IMR-90 (cell line): ENCODE measurements around the gene GLI1.
"Not testable (repeated sequence)": the region's sequence is repeated elsewhere in the genome, so short reads cannot be mapped to it uniquely, and the experiment has no call there.

ENCODE experiments used
- CEBPB ChIP-seq: IDR thresholded peaks from 2 replicates; pipeline ENCODE4 v1.6.1; 2012; ENCODE audit warnings: low read depth, low read length, improper control_type of control experiment
- MAZ ChIP-seq: IDR thresholded peaks from 2 replicates; pipeline ENCODE4 v1.6.1; 2012; ENCODE audit warnings: low read depth, mild to moderate bottlenecking, low read length, improper control_type of control experiment, moderate library complexity, borderline replicate concordance
- MXI1 ChIP-seq: IDR thresholded peaks from 2 replicates; pipeline ENCODE4 v1.6.1; 2012; ENCODE audit warnings: low read depth, mild to moderate bottlenecking, low read length, moderate library complexity, borderline replicate concordance
- POLR2A ChIP-seq: IDR thresholded peaks from 2 replicates; pipeline ENCODE4 v1.6.1; 2012; ENCODE audit warnings: mild to moderate bottlenecking, low read depth, low read length
- RAD21 ChIP-seq: IDR thresholded peaks from 2 replicates; pipeline ENCODE4 v1.6.1; 2012; ENCODE audit warnings: low read length, improper control_type of control experiment
- RCOR1 ChIP-seq: IDR thresholded peaks from 2 replicates; pipeline ENCODE4 v1.6.1; 2012; ENCODE audit warnings: mild to moderate bottlenecking, low read length, improper control_type of control experiment; ENCODE audit not compliant: insufficient replicate concordance
- RFX5 ChIP-seq: IDR thresholded peaks from 2 replicates; pipeline ENCODE4 v1.8.0; 2012; ENCODE audit warnings: low read depth, mild to moderate bottlenecking, low read length, moderate library complexity
- TF ChIP-seq, protein P1 (sequence below): conservative IDR thresholded peaks from 2 replicates; pipeline ENCODE4 v1.5.1; 2012; ENCODE audit warnings: mild to moderate bottlenecking, low read depth, low read length, improper control_type of control experiment
- TF ChIP-seq, protein P2 (sequence below): fragments of 150-350 bp; IDR thresholded peaks from 2 replicates; pipeline ENCODE4 v1.6.1; 2017; ENCODE audit warnings: mild to moderate bottlenecking, antibody characterized with exemption, low read length, low read depth

- TF ChIP-seq, protein P1, sequence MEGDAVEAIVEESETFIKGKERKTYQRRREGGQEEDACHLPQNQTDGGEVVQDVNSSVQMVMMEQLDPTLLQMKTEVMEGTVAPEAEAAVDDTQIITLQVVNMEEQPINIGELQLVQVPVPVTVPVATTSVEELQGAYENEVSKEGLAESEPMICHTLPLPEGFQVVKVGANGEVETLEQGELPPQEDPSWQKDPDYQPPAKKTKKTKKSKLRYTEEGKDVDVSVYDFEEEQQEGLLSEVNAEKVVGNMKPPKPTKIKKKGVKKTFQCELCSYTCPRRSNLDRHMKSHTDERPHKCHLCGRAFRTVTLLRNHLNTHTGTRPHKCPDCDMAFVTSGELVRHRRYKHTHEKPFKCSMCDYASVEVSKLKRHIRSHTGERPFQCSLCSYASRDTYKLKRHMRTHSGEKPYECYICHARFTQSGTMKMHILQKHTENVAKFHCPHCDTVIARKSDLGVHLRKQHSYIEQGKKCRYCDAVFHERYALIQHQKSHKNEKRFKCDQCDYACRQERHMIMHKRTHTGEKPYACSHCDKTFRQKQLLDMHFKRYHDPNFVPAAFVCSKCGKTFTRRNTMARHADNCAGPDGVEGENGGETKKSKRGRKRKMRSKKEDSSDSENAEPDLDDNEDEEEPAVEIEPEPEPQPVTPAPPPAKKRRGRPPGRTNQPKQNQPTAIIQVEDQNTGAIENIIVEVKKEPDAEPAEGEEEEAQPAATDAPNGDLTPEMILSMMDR: not testable (repeated sequence)
- TF ChIP-seq RAD21, POLR2A, CEBPB, MXI1, RFX5, RCOR1, MAZ: not testable (repeated sequence)
- TF ChIP-seq, protein P2, sequence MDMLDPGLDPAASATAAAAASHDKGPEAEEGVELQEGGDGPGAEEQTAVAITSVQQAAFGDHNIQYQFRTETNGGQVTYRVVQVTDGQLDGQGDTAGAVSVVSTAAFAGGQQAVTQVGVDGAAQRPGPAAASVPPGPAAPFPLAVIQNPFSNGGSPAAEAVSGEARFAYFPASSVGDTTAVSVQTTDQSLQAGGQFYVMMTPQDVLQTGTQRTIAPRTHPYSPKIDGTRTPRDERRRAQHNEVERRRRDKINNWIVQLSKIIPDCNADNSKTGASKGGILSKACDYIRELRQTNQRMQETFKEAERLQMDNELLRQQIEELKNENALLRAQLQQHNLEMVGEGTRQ: not testable (repeated sequence)
These were observed 32.6 kb upstream of the GLI1 start for GRCh38 chr12:57426948-57427347.
